GM19452 (cell line): ENCODE results near the gene SIX5.

Source experiments
- ATAC-seq: cut with Tn5 transposase; IDR thresholded peaks from one replicate; pipeline ENCODE4 v1.9.1; 2021; ENCODE audit not compliant: unreplicated experiment

SIX5 gene

GRCh38 chr19:45716359-45717130, 52.5 kb downstream of the SIX5 start:
- ATAC-seq, result no peak

- no peak for ATAC-seq
Observed at GRCh38 chr19:45715139-45715538, 53.9 kb downstream of the SIX5 start.
